ENCODE data around the gene COL18A1.
"Not testable (repeated sequence)": the region's sequence is repeated elsewhere in the genome, so short reads cannot be mapped to it uniquely, and the experiment has no call there.

Gene COL18A1

DNA sequence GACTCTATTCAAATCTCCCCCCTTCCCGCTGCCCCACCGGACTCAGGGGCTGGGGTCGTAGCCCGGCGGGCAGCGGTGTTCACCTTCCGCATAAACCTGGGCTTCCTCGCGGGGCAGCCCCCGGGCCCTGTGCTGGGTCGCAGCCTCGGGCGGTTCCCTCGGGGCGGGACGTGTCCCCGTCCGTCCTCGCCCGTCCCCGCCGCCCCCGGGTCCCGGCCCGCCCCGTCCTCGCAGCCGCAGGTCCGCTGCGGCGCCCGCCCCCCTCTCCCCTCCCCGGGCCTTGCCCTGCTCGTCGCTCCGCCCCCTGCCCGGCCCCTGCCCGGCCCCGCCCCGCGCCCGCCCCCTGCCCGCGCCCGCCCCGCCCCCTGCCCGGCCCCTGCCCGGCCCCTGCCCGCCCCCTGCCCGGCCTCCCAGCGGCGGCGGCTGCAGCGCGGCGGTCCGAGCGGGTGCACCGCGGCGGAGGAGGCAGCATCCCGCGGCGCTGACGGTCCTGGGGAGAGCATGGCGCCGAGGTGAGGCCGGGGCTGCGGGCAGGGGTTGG is at the start of gene COL18A1:
Gene COL18A1 (plus strand): TSS at position 436 of the 541 bp plus-strand sequence. CDS start 66 bp downstream, at position 502.
- DNase-seq (ENCODE audit: low spot score) = peak; percentile 78

DNA sequence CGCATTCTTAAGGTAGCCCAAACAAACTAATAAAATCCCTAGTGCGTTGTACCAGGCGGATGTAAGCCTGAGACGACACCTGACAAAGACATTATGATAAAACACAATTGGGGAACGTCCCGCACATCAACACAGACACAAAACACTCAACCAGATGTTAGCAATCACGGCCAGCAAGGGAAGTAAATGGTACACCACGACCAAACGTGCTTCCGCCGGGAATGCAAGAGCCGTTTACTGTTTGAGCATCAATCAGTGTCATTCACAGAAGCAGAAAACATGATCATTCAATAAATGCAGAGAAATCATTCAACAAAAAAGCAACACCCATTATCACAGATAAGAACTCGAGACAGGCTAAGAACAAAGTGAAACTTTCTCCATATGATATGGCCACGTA is 49.4 kb upstream of the COL18A1 start:
- no peak for DNase-seq (ENCODE audit: low spot score)

DNA sequence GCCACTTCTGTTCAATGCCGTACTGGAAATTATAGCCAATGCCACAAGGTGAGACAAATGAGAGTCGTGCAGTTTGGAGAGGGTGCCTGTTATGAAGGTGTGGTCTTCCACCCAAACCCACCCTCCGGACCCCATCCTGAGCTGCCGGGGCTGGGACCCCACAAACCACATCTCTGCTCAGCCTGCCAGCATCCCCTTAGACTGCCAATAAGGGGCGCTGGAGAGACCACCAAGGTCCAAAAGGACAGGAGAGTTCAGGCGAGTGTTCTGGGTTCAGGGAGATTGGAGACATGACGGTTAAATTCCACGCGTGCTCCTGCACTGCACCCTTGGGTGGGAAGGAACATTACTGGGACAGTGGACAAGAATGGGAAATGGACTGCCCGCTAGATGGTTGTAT is 48.7 kb upstream of the COL18A1 start:
- no peak for DNase-seq (ENCODE audit: low spot score)

DNA sequence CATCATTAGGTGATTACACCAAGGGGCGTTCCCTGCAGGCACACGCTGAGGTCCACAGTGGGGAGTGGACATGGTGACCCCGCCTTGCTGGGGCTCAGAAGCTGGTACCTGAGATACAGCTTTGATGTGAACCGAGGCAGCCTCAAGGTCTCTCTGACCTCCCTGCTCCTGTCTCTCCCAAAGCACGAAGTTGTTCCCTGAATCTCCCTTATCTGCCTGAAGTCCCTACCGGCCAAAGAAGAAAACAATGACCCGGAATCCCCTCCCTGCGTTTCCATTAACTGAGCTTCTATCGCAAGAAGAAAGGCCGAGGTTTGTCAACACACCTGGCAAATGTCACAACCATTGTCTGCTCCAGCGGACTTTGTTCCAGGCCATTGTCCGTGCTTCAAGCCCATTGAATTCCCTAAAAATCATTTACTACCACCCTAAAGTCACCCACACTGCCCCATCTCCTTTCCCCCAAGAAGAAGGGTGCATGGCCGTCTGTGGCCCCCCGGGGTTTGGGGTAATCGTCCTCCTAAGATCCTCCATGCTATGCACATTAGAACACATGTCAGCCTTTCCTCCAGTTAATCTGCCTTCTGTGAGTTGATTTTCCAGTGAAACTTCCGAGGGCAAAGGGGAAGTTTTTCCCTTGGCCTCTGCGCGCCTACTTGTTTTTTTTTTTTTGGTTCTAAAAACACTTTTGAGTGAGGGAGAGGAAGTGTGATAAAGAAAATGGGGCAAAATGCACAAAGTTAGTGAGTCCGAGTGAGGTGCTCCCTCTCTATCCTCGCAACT is 48.1 kb upstream of the COL18A1 start:
- no peak for DNase-seq (ENCODE audit: low spot score)

DNA sequence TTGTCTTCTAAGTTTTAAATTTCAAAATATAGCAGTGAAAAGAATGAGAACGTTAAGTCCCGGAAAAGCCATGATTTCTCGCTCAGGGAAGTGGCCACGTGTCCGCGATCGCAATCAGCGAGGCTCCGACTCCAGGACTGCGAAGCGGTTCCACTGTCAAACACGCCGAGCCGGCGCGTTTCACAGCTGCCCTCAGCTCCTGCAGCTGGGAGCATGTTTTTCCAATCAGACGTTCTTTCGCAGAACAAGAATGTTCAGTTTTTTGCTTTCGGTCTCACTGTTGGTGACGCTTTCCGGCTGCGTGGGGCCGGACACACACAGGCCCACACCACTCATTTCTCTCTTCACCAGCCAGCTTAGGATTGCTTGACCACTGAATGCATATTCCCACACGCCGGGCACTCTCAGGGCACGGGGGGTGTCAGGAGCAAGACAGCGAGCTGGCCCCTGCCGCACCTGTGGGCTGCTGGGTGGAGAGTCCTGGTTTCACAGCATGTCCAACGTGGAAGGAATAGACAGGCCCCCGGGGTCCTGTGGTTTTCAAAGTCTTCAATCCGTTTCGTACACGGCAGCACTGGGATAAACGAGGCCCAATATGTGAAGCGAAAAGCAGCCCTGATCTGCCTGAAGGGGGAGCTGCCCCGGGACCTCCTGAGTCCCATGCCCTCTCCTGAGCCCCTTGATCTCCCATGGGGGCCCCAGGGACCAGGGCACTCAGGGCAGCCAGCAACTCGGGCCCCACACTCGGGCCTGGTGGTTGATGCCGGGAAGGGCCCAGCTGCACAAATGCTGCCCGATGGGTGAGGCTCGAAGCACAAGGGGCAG is 47.3 kb upstream of the COL18A1 start:
- DNase-seq (ENCODE audit: low spot score) = no peak

DNA sequence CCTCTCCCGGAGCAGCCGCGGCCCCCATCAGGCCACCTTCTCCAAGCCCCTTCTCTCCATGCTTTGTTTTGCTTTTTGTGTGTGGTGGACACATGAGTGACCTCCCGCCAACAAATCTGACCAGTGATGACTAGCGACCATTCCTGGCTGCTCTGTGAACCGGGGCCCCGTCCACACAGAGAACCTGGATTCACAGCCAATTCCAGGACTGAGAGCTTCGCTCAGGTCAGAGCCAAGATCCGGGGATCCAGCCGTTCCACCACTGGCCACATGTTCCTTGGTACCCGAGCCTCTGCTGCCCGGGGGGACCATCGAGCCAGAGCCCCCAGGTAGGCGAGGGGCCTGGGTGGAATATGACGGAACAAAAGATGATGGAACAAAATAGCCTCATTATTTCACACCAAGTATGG is 46.7 kb upstream of the COL18A1 start:
- no peak for DNase-seq (ENCODE audit: low spot score)

DNA sequence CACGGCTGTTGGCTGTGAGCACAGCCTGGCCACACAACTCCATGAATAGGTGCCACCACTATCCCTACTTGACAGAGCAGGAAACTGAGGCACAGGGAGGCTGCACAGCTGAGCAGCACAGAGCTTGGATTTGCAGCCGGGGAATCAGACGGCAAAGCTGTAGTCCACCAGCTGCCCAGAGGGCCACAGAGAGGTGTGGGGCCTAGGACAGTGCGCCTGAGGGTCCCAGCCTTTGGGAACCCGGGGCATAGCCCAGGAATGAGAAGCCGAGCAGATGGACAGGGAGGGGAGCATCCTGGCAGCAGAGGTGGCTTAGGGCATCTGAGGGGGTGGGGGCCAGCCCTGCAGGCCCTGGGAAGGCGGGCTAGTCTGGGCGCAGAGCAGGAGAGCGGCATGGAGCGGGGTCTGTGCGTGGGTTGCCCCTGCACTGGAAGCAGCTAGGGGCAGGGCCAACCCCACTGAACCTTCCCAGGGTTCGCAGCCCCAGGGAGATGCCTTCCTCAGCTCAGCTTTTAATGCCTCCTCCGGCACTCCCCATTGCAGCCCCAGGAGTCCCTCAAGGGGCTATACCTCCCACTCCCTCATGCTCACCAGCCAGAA is 46.2 kb upstream of the COL18A1 start:
- no peak for DNase-seq (ENCODE audit: low spot score)

DNA sequence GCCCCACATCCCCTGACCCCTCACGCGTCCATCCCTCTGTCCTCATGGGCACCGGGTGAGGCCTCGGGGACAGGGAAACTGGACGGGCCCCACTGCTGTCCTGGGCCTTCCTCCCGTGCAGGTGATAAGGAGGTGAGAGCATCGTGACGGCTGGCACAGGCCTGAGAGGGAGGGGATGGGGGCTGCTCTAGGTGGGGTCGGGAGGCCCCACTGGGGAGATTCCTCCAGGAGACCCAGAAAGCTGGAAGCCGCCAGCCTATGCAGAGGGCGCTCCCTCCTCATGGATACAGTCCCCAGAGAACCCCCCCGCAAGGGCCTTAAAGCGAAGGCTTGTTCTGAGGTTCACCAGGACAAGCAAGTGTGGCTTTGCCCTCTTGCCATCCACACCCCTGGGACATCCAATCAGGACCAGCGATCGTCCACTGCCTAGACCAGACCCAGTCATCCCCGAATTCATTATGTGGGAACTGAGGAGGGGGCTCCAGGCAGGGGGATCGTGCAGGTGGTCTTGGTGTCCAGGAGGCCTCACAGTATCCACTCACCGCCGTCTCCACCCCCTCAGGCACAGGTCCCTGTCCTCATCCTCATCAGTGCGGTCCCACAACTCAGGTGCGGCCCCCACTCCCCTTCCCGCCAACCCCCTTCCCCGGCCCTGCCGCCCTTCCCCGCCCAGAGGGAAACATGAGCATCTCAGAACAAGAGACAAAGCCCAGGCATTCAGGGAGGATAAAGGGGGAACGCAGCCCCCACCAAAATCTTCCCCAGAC is 45.3 kb upstream of the COL18A1 start:
- no peak for DNase-seq (ENCODE audit: low spot score)

DNA sequence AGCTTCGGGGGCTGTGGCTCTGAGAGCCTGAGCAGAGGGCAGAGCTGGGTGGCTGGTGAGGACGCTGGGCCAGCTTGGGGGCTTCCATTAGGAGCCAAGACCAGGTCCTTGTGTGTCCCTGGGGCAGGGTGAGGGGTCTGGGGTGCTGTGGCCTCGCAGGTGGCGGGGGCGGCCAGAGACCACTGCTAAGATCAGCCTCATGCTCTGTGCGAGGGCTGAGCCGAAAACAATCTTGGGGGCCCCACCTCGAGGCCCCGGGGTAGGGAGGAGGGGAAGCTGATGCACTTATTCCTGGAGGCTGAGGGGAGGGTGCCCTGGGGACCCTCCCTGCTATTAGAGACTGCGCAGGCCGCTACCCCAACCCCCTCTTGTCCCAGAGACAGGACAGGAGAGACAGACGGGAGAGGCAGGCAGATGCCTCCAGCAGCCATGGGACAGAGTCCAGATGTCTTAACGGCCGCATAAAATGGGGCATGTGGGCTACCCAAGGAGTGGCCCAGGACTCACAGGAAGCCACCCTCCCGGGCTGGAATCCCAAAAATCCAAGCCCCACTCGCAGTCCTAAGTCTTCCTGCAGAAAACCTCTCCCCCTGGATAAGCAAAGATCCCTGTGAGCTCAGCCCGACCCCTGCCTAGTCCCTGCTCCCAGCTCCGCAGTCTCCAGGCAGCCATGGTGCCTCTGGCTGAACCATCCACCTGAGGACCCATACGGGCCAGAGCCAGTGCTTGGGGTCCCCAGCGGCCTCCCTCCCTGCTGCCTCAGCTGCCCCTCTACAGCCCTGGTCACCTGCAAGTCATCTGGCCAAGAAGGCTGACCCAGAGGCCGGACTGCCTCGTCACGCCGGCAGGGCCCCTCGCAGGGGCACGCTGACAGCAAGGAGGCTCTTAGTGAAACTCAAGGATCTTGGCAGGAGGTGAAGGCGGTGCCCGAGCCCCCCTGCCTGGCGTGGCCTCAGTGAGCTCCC is 43.6 kb upstream of the COL18A1 start:
- no peak for DNase-seq (ENCODE audit: low spot score)

DNA sequence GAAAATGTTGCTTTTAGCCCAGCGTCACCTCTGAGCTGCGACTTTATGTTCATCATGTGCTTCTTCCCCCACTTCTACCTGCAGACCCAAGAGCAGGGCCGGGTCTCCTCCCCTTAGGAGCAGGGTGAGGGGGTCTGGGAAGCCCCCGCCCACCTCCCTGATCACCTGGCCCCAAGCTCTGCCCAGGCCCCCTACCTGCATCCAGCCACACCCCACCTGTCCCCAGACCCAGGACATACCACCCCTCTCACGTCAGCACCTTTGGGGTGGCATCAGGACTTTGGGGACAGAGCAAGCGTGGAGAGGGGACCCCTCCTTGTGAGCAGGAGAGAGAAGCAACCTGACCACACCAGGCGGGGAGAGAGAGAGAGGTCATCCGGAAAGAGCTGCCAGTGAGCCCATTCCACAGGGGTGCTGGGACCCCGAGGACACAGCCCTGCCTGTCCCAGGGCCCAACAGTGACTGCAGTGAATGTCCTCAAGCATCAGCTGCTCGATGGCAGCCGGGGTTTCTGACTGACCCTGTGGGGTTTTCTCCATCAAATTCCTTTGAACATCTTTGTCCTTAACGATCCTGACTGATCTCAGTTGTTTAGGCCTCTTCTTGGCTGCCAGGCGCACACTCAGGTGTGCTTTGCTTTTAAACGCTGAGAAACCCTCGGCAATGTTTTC is 42.8 kb upstream of the COL18A1 start:
- no peak for DNase-seq (ENCODE audit: low spot score)

DNA sequence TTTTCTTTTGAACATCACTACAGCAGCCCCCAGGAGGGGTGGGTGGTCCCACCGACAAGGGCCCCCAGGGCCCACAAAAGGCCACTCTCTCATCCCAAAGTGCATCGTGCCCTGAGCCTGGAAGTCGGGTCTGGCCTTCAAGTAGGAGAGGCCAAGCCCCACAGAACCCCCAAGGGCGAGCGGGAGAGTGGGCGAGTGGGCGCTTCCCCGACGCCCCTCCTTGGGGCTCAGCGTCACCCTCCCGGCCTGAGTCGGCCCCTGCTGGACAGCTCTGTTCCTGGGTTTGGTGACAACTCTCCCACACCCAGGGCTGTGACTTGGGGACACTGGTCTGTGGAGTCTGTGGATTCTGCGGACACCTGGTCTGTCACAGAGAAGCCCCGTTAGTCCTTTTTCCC is 42.2 kb upstream of the COL18A1 start:
- no peak for DNase-seq (ENCODE audit: low spot score)

DNA sequence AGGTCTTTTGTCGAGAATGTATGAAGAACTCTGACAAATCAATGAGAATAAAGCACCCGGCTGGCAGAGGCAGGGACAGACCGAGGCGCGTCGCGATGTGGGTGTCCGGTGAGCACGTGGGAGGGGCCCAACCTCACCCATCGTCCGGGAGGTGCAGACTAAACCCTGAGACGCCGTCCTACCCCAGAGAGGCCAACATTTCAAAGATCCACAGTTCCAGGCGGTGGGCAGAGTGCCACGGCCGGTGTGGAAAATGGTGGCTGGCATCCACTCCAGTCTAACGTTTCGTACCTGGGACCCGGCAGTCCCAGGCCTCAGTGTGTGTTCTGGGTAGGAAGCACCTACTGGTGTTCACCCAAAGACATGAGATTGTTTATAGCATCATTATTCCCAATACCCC is 41.7 kb upstream of the COL18A1 start:
- DNase-seq (ENCODE audit: low spot score) = not testable (repeated sequence)

DNA sequence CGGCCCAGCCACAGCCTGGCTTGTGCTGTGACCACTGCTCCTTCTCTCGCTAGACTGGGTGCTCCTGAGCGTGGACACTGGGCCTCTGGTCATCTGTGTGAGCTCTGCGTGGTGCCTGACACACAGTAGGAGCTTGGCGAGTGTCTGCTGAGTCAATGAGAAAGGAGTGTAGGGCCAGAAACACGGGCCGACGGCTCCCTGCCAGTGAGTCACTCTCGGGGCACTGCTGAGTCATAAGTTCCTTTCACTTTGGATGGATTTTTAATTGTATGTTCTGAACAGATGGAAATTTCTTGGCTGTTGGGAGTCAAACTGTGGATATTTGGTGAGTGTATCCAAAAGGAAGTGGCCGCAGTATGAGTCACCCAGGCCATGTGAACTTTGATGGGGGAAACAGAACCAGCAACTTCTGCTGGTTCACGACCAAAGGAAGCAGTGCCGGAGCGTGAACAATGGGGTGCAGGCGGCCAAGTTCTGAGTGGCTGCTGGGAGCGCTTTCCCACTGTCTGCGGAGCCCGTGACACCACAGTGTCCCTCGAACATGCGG is 41.0 kb upstream of the COL18A1 start:
- DNase-seq (ENCODE audit: low spot score) = no peak

DNA sequence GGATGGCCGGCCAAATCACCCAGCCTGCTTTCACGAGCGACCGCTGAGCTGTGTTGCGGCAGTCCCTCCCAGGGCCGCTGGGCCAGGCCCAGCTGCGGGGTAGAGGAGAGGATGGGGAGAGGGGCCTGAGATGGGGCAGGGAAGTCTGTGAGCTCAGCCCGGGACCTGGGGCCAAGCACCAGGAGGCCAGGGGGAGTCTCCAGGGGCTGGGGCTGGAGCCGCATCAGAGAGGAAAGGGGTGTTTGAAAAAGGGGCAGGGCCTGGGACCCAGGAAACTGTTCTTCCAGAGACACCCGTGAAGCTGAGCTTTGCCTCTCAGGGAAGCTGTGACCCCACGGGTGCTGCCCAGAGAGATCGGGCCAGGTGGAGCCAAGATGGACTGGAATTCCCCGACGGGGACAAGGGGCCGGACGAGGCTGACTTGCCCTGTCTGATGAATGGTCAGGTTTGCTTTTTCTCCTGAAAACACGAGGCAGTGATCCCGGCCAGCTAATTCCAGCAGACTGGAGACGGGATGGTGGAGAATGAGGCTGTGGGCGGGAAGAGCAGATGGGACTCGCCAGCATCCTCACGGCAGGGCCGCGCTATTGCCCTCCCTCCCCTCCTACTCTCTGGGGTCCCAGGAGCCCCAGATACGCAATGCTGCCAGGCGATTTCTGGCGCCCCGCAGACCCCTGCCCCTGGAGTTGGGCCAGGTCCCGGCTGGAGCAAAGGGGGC is 40.3 kb upstream of the COL18A1 start:
- DNase-seq (ENCODE audit: low spot score) = no peak

DNA sequence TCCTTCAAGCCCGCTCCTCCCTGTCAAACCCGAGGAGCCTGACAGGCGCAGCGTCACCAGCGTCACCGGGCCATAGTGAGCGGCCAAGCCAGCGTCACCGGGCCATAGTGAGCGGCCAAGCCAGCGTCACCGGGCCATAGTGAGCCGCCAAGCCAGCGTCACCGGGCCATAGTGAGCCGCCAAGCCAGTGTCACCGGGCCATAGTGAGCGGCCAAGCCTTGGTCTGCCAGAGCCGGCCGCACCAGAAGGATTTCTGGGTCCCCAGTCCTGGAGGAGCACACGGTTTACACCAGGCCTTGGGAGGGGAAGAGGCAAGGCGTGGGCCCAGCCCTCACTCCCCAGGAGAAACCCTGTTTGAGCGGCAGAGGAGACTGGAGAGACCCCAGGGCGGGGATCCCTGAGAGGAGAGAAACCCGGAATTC is 39.8 kb upstream of the COL18A1 start:
- no peak for DNase-seq (ENCODE audit: low spot score)

DNA sequence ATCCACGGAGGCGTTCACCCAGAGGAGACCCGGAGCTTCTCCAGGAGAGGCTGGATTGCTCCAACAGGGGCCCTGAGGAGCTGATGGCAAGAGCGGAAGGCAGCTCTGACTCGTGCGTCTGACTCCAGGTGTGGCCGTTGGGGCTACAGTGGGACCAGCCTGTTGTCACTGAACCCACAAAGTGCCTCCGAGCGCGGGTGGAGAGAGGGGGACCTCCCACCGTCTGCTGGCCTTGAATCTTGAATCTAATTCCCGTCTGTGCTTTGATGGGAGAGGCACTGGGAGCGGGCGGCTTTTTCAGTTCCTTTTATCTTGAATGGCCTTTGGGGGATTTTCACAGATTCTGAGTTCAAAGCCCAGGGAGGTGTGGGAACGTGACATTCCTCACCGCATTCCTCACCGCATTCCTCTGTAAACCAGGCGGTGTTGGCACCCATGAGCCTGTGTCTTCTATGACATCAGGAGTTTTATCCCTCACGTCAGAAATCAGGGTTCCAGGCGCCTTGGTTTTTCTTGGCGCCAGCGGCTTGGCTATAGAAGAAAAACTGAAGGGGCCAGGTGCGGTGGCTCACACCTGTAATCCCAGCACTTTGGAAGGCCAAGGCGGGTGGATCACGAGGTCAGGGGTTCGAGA is 39.2 kb upstream of the COL18A1 start:
- peak; percentile 61 for DNase-seq (ENCODE audit: low spot score)

DNA sequence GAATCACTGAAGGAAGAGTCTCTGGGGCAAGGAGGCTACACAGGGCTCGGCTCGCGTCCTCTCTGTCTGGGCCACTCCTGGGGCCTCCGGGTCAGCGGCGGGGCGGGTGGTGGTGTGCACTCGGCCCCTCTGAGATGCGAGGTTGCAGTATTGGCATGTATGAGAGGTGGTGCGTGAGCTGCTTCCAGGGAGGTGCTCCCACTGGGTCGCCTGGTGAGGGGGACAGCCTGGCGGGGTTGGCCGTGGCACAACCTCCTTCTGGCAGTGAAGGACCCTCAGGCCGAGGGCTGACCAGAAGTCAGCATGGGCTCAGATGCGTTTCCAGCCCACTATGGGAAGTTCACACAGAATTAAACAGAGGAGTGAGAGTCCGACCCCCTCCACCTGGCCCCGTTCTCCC is 38.5 kb upstream of the COL18A1 start:
- DNase-seq (ENCODE audit: low spot score) = no peak

DNA sequence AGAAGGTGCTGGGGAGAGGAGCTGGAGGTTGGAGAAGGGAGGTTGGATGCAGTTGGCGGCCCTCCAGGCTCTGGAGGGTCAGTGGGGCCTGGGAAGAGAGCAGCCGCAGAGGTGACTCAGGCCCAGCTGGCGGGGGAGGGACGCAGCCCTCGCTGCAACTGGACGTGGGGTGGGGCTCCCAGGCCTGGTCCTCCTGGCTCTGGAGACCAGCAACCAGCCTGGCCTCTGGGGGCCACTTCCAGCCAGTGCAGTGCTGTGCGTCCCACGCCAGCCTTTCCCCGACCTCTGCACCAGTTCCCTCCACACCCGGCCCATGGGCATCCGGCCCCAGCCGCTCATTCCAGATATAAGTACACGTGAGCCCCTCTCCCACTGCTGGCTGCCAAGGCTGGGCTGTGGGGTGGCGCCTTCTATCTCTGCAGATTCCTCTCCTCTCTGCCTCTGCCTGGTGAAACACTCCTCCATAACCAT is 38.0 kb upstream of the COL18A1 start:
- DNase-seq (ENCODE audit: low spot score) = no peak
